KOPT-K1 (cell line): ENCODE data around the gene ZCWPW1.
"Not testable (repeated sequence)": the region's sequence is repeated elsewhere in the genome, so short reads cannot be mapped to it uniquely, and the experiment has no call there.

Experiments
- H3K27ac ChIP-seq: fragments of 200-600 bp; sonication (generic); 2 replicates; pipeline ENCODE4 v1.5.1; 2016; ENCODE audit warnings: antibody characterized with exemption, mild to moderate bottlenecking, low read depth, low read length; ENCODE audit not compliant: poor library complexity, severe bottlenecking
- H3K36me3 ChIP-seq: fragments of 200-600 bp; sonication (generic); 2 replicates; pipeline ENCODE4 v1.5.1; 2017; ENCODE audit warnings: antibody characterized with exemption, mild to moderate bottlenecking, low read length, moderate library complexity; ENCODE audit not compliant: insufficient read depth
- H3K9me3 ChIP-seq: fragments of 200-600 bp; sonication (generic); 2 replicates; pipeline ENCODE4 v1.5.1; 2017; ENCODE audit warnings: antibody characterized with exemption, low read length, mild to moderate bottlenecking; ENCODE audit not compliant: insufficient read depth, poor library complexity, severe bottlenecking

ZCWPW1 gene

GRCh38 chr7:100370303-100370702, 58.2 kb downstream of the ZCWPW1 start:
- Histone ChIP-seq H3K9me3 (no peaks in the 10 kb centered on the region), H3K27ac (no peak overlapping the region), H3K36me3 (peaks cover 39% of the 10 kb centered on the region)

DNA sequence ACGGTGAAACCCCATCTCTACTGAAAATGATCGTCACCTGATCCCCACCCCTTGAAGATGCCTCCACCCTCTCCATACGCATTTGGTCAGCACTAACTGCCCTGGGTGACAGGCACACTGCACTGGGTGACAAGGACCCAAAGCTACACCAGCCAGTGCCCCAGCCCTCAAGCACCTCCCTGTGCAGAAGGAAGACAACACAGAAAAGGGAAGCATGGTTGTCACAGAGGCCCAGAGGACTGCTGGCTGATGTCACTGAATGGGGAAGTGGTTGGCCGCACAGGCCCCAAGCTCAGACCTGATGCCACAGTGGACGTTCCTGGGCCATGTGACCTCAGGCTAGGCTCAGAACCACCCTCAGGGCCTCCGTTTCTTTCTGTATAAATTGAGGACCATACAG, 59.4 kb downstream of the ZCWPW1 start:
- Histone ChIP-seq H3K36me3 (peaks cover 50% of the 10 kb centered on the region), H3K27ac (no peak overlapping the region), H3K9me3 (no peaks in the 10 kb centered on the region)

- Histone ChIP-seq H3K9me3 (no peaks in the 10 kb centered on the region), H3K27ac (no peak overlapping the region)
Observed at GRCh38 chr7:100367676-100368613, 60.6 kb downstream of the ZCWPW1 start.

GRCh38 chr7:100367251-100367620, 61.3 kb downstream of the ZCWPW1 start:
- H3K36me3 ChIP-seq, result peaks cover 68% of the 10 kb centered on the region
- no peak overlapping the region for H3K27ac ChIP-seq
- no peaks in the 10 kb centered on the region for H3K9me3 ChIP-seq

More at GRCh38 chr7:100367676-100368613, 60.6 kb downstream of the ZCWPW1 start:
- H3K36me3 ChIP-seq, result peaks cover 61% of the 10 kb centered on the region

DNA sequence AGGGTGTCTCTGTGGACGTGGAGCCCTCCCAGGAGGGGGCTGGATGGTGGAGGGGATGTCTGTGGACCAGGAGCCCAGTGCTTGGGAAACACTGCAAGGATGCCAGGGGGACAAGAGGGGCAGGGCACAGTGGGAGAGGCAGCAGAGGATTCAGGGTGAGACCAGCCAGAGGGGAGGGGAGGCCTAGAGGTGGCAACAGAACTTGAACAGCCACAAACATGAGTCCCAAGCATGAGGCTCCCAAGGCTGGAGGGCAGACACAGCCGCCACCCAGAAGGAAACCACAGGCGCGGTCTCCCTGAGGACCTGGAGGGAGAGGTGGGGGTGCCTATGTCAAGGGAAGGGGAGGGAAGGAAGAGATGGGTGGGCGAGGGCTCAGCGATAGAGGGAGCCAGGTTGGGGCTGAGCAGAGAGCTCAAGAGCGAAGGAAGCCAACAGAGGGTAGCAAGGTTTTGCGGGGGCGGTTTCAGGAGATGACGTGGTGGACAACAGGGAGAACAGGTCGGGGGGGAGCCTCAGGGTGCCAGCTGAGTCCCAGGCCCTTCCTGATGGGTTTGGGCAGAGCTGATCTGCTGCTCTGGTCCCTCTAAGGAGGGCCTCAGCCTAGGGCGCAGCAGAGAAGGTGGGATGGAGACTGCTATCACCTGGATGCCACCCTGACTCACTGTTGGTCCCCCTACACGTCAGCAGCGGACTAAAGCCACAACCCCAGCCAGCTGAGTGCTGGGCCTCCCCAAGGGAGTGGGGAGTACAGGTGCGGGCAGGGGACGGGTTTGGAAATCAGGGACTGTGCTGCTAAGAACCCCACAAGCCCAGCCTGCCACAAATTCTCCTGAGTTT, 61.9 kb downstream of the ZCWPW1 start:
- H3K27ac ChIP-seq, result peak overlapping the region; percentile 40
- peaks cover 74% of the 10 kb centered on the region for H3K36me3 ChIP-seq
- no peaks in the 10 kb centered on the region for H3K9me3 ChIP-seq

DNA sequence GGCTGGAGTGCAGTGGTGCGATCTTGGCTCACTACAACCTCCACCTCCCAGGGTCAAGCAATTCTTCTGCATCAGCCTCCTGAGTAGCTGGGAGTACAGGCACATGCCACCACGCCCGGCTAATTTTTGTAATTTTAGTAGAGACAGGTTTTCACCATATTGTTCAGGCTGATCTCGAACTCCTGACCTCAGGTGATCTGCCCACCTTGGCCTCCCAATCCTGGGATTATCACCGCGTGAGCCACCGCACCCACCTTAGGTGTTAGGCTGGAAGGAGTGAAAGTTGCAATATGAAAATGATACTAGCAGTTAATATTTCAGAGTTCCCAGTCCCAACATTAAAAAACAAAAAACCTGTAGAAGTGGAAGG, 62.5 kb downstream of the ZCWPW1 start:
- Histone ChIP-seq H3K27ac (peak overlapping the region; percentile 40), H3K36me3 (peaks cover 81% of the 10 kb centered on the region)

DNA sequence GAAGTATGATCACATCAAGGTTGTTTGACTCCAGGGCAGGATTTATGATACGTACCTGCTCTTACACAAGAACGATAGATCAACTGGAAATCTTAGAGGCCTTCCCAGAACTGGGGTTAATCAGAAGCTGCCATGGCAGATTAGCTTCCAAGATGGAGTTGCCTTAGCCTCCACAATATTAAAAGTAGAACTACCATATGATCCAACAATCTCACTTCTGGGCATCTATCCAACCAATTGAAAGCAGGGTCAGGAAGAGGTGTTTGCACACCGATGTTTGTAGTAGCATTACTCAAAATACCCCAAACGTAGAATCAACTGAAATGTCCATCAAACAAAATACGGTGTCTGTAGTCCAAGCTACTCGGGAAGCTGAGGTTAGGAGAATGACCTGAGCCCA, 64.0 kb downstream of the ZCWPW1 start:
- H3K27ac ChIP-seq, result no peak overlapping the region
- H3K9me3 ChIP-seq, result no peaks in the 10 kb centered on the region
- H3K36me3 ChIP-seq, result peaks cover 96% of the 10 kb centered on the region

More for the DNA sequence above, 62.5 kb downstream of the ZCWPW1 start:
- H3K9me3 ChIP-seq, result not testable (repeated sequence)

DNA sequence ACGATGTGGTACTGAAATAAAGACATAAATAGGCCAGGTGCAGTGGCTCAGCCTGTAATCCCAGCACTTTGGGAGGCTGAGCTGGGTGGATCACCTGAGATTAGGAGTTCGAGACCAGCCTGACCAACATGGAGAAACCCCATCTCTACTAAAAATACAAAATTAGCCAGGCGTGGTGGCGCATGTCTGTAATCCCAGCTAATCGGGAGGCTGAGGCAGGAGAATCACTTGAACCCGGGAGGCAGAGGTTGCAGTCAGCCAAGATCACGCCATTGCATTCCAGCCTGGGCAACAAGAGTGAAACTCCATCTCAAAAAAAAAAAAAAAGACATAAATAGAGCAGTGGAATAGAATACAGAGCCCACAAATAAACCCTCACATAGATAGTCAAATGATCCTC, 64.7 kb downstream of the ZCWPW1 start:
- peaks cover 97% of the 10 kb centered on the region for H3K36me3 ChIP-seq
- H3K9me3 ChIP-seq, H3K27ac ChIP-seq: not testable (repeated sequence)

DNA sequence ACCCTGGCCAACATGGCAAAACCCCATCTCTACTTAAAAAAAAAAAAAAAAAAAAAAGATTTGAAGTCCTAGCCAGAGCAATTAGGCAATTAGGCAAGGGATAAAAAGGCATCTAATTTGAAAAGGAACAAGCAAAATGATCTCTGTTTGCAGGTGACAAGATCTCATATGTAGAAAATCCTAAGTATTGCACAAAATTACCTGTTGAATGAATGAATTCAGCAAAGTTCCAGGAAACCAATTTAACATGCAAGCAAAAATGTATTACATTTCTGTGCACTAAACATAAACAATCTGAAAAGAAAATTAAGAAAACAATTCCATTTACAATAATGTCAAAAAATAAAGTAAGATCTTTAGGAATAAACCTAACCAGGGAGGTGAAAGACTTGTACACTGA, 65.4 kb downstream of the ZCWPW1 start:
- no peak overlapping the region for H3K27ac ChIP-seq
- no peaks in the 10 kb centered on the region for H3K9me3 ChIP-seq
- peaks cover 97% of the 10 kb centered on the region for H3K36me3 ChIP-seq

DNA sequence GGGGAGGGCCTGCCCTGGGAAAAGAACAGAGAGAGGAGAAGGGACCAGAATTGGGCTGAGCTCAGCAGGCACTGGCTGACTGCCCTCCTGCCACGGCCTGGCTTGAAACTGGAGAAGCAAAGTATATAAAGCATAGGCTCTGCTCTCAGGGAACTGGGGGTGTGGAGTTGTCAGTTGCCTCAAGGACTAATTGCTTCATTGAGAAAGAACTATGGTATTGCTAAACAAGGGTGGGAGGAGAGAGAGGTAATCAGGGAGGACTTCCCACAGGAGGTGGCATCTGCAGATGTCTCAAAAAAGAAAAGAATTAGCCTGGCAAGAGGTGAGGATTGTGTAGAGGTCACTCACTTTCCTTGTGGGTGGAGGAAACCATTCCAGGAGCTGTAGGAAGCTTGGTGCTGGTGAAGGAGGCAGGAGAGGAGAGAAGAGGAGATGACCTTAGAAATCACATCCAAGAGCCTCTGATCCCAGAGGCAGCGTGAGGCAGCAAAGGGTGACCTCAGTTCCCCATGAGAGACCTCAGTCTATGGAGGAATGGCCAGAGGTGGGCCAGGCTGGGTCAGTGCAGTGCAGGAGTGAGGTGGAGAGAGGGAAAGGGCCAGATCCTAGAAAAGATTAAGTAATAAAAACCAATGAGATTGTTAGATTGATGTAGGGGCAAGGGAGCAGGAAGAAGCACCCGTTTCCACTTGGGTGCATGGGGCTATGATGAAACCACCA, 68.2 kb downstream of the ZCWPW1 start:
- no peak overlapping the region for H3K27ac ChIP-seq
- H3K36me3 ChIP-seq, result peaks cover 99% of the 10 kb centered on the region
- H3K9me3 ChIP-seq, result no peaks in the 10 kb centered on the region

DNA sequence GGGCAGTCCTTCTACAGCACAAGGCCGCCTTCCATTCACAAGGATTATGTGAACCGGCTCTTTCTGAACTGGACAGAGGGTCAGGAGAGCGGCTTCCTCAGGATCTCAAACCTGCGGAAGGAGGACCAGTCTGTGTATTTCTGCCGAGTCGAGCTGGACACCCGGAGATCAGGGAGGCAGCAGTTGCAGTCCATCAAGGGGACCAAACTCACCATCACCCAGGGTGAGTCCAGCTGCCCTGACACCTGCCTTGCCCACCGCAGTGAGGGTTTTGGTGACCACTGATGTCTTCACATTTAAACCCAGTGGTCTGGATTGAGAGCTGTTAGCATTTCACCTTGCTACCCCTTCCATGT, 69.7 kb downstream of the ZCWPW1 start:
- peaks cover 100% of the 10 kb centered on the region for H3K36me3 ChIP-seq
- H3K9me3 ChIP-seq, result no peaks in the 10 kb centered on the region
- H3K27ac ChIP-seq, result no peak overlapping the region

DNA sequence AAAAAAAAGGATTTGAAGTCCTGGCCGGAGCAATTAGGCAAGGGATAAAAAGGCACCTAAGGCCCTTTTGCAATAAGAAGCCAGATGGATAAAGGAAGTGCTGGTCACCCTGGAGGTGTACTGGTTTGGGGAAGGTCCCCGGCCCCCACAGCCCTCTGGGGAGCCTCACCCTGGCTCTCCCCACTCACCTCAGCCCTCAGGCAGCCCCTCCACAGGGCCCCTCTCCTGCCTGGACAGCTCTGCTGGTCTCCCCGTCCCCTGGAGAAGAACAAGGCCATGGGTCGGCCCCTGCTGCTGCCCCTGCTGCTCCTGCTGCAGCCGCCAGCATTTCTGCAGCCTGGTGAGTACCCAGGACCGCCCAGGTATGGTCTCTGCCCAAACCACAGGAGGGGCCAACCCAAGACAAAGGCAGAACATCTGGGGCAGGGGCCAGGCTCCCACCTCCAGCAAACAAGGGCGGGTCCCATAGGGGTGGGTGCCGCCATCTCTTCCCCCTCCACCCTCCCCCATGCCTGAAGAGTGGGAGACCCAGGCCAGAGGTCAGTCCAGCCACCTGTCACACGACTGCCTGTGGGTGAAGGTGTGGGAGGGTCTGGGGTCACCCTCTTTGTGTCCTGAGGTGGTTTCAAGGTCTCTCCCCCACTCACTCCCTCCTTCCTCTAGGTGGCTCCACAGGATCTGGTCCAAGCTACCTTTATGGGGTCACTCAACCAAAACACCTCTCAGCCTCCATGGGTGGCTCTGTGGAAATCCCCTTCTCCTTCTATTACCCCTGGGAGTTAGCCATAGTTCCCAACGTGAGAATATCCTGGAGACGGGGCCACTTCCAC, 70.3 kb downstream of the ZCWPW1 start, which contains the start of gene PILRB:
Gene PILRB, plus strand, starts transcription at position 91 of the 830 bp plus-strand sequence. Its CDS starts 186 bp downstream, at position 277.
- Histone ChIP-seq H3K27ac (no peak within 1 kb of the TSS), H3K36me3 (peaks cover 100% of the 10 kb centered on the region), H3K9me3 (no peaks in the 10 kb centered on the region)

GRCh38 chr7:100357131-100357561, 71.4 kb downstream of the ZCWPW1 start:
- Histone ChIP-seq H3K36me3 (peaks cover 100% of the 10 kb centered on the region), H3K9me3 (no peaks in the 10 kb centered on the region), H3K27ac (no peak overlapping the region)

DNA sequence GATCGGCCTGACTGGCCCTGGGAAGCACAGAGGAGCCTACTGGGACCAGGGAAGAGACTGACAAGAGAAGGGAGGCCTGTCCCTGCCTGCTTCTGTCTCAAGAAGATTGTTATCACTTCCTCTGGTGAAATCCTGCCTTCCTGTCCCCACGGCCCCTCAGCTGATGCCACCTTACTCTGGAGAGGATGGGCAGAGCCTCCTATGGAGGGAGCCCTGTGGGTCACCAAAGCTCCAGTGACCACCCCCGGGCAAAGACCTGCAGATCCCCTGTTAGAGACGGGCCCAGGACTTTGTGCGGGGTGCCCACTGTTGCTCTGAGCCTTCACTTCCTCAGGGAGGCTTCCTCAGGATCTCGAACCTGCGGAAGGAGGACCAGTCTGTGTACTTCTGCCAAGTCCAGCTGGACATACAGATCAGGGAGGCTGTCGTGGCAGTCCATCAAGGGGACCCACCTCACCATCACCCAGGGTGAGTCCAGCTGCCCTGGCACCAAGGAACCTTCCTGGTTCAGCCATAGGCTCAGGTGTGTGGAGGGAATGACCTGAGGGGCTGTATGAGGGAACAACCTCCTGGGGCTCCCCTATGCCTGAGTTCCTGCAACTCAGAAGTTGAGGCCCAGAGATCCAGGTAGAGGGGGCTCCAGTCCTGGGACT, 72.0 kb downstream of the ZCWPW1 start:
- Histone ChIP-seq H3K27ac (no peak overlapping the region), H3K36me3 (peaks cover 100% of the 10 kb centered on the region), H3K9me3 (no peaks in the 10 kb centered on the region)
